Activated CD8-positive, alpha-beta T cell treated with anti-CD3 and anti-CD28 coated beads, Interleukin-2, amount 10 ng/mL, durations not matched to agents 7 days and 5 days (primary cell): ENCODE results near the gene RASGRF1. TPM values are rescaled to one million over a fixed set of nuclear protein-coding genes. Genes with fewer than 3 reads are reported as not detected.

Experiments
- ATAC-seq: fragments of 150-1000 bp; cut with Tn5 transposase; one replicate; pipeline ENCODE4 v1.10.0; 2021; ENCODE audit warnings: moderate library complexity
- CTCF ChIA-PET: fragments of 350-600 bp; sonication (Branson Sonifier 250); formaldehyde crosslinking; loops from one replicate; lab custom pipeline; 2021; ENCODE audit warnings: antibody characterized with exemption; lab: Charles Lee
- POLR2A ChIA-PET: fragments of 350-600 bp; sonication (Branson Sonifier 250); formaldehyde crosslinking; loops from one replicate; lab custom pipeline; 2021; ENCODE audit warnings: antibody characterized with exemption; lab: Charles Lee
- DNase-seq: peaks from one replicate; pipeline ENCODE4 v3.0.0-alpha.2; 2020
- H3K27ac Mint-ChIP-seq: one replicate; pipeline ENCODE4 v1.8.0; 2021; ENCODE audit warnings: mild to moderate bottlenecking, mixed read lengths
- H3K27me3 Mint-ChIP-seq: one replicate; pipeline ENCODE4 v1.8.0; 2021; ENCODE audit warnings: low read depth, mixed read lengths
- H3K36me3 Mint-ChIP-seq: one replicate; pipeline ENCODE4 v1.8.0; 2021; ENCODE audit warnings: low read depth, mixed read lengths
- H3K4me1 Mint-ChIP-seq: one replicate; pipeline ENCODE4 v1.8.0; 2021; ENCODE audit warnings: low read depth, mixed read lengths
- H3K4me3 Mint-ChIP-seq: one replicate; pipeline ENCODE4 v1.8.0; 2021; ENCODE audit warnings: mild to moderate bottlenecking, mixed read lengths
- H3K9me3 Mint-ChIP-seq: one replicate; pipeline ENCODE4 v1.8.0; 2022; ENCODE audit warnings: mixed read lengths; ENCODE audit not compliant: insufficient read depth
- total RNA-seq, 2 experiments: library from RNA; stranded (reverse); gene quantifications; one replicate each; pipeline ENCODE4 v1.2.3, GENCODE V29; 2021

RASGRF1 gene
- total RNA-seq, 2 experiments from 2014 or later: not detected

DNA sequence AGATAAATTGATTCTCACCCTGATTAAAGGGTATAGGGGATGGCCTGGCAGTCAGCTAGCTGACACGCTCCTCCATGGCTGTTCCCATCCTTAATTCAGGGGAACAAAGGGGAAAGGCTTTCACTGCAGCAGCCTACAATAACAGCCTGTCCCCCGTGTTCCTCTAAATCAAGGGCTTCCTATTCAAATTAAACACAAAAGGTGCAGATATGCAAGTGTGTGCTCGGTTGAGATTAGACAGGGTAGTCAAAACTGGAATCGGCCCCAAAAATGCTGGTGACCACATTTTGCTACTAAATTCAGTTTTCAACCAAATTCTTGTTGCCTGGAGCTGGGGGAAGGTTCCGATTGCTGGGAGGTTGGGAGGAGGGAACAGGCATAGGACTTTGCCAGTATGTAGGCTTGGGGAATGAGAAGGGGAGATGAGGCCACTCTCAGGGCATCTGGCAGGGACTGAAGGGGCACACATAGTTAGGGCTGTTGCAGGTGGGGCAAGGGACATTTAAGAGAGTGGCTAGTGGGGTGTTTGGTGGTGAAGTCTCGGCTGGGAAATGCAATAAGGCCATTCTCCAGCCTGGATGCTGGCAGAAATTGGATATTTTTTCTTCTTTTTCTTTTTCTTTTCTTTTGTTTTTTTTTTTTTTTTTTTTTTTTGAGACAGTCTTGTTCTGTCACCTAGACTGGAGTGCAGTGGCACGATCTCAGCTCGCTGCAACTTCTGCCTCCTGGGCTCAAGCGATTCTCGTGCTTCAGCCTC lies 112.8 kb downstream of the RASGRF1 start:
- H3K27me3 Mint-ChIP-seq: peaks cover 3% of the 10 kb centered on the region
- no peak overlapping the region for H3K4me3 Mint-ChIP-seq
- H3K4me1 Mint-ChIP-seq: peaks cover 8% of the 10 kb centered on the region
- DNase-seq (no peak), ATAC-seq (no peak)
- H3K27ac Mint-ChIP-seq: no peak overlapping the region
- ChIA-PET POLR2A (no interaction called here), CTCF (interaction anchor here (0.9 to 6.5 kb wide), 4 partner anchors 18 to 69 kb away, joined by 3 to 45 read pairs (median 5); no protein-coding TSS in a partner anchor)
- no peaks in the 10 kb centered on the region for H3K36me3 Mint-ChIP-seq
- H3K9me3 Mint-ChIP-seq: no peaks in the 10 kb centered on the region

DNA sequence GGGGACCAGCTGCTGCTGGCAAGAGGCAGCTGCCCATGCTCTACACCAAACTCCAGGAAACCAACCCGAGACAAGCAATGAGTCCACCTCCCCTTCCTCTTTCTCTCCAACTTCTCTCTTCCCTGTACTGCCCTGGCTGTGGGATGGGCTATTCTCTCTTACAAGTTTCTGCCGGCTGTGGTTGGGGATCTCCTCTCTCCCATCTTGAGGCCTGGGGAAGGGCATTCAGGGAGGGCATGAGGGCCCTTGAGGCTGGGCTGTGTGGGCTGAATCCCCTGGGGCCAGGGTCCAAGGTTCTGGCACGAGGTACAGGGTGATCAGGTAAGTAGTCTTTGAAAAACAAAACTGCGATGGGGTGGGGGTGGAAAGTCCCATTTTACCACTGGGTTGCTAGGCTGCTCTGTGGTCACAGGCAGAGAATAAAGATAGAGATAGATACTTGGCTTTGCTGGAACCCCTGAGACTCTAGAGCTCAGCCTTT lies 113.4 kb downstream of the RASGRF1 start:
- H3K27ac Mint-ChIP-seq: no peak overlapping the region
- no peaks in the 10 kb centered on the region for H3K9me3 Mint-ChIP-seq
- H3K4me3 Mint-ChIP-seq: no peak overlapping the region
- no peaks in the 10 kb centered on the region for H3K36me3 Mint-ChIP-seq
- no peak for ATAC-seq
- ChIA-PET CTCF (interaction anchor here (1.4 to 6.5 kb wide), 2 partner anchors 18 to 68 kb away, joined by 3 to 45 read pairs; no protein-coding TSS in a partner anchor), POLR2A (no interaction called here)
- H3K27me3 Mint-ChIP-seq: peaks cover 3% of the 10 kb centered on the region
- H3K4me1 Mint-ChIP-seq: peaks cover 8% of the 10 kb centered on the region
- no peak for DNase-seq

- CTCF ChIA-PET: interaction anchor here (1.4 to 6.5 kb wide), 2 partner anchors 19 to 68 kb away, joined by 3 to 45 read pairs; no protein-coding TSS in a partner anchor
- DNase-seq: no peak
- POLR2A ChIA-PET: no interaction called here
- peaks cover 8% of the 10 kb centered on the region for H3K4me1 Mint-ChIP-seq
- no peak overlapping the region for H3K27ac Mint-ChIP-seq
- H3K27me3 Mint-ChIP-seq: peaks cover 3% of the 10 kb centered on the region
- no peak for ATAC-seq
- no peak overlapping the region for H3K4me3 Mint-ChIP-seq
- no peaks in the 10 kb centered on the region for H3K9me3 Mint-ChIP-seq
- no peaks in the 10 kb centered on the region for H3K36me3 Mint-ChIP-seq
These were observed 113.9 kb downstream of the RASGRF1 start for GRCh38 chr15:78976691-78977090.

DNA sequence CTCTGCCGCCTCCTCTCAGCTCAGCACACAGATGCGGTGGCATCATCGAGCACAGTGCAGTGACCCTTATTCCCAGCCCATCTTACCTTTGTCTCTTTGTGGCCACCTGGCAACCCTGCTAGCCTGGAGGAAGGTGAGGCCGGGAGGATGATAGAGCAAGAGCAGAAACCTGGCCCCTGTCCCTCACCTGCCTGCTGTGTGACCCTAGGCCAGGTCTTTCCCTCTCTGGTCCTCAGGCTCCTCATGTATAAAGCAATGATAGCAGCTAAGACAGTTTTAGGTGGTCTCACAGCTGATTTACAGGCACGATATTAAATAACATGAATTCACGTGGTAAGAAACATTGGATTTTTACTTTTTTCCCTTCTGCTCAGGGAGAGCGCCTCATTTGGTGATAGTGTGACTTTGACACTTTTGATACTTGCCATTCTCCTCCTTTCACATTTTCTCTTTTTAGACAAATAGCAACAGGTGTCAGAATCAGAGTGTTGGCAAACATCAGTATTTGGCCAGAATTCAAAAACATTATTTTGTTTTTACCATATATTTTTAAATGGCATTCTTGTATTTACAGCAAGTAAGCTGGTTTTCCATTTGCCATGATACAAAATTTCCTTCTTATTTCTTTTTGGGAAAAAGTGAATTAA lies 116.2 kb downstream of the RASGRF1 start:
- ATAC-seq: no peak
- ChIA-PET CTCF (no interaction called here), POLR2A (no interaction called here)

GRCh38 chr15:78969687-78970349 lies 120.8 kb downstream of the RASGRF1 start:
- ATAC-seq (no peak), DNase-seq (no peak)
- H3K4me1 Mint-ChIP-seq: no peaks in the 10 kb centered on the region
- no peak overlapping the region for H3K27ac Mint-ChIP-seq
- H3K27me3 Mint-ChIP-seq: peaks cover 5% of the 10 kb centered on the region
- ChIA-PET CTCF (no interaction called here), POLR2A (no interaction called here)
- no peaks in the 10 kb centered on the region for H3K9me3 Mint-ChIP-seq
- no peaks in the 10 kb centered on the region for H3K36me3 Mint-ChIP-seq
- no peak overlapping the region for H3K4me3 Mint-ChIP-seq

More for the DNA sequence above, 116.2 kb downstream of the RASGRF1 start:
- Mint-ChIP-seq H3K36me3 (no peaks in the 10 kb centered on the region), H3K9me3 (no peaks in the 10 kb centered on the region), H3K4me1 (peaks cover 6% of the 10 kb centered on the region), H3K27me3 (peaks cover 8% of the 10 kb centered on the region), H3K4me3 (no peak overlapping the region), H3K27ac (no peak overlapping the region)
- DNase-seq: no peak

GRCh38 chr15:78968539-78969271 lies 121.9 kb downstream of the RASGRF1 start:
- POLR2A ChIA-PET: no interaction called here
- DNase-seq (no peak), ATAC-seq (no peak)
- H3K27me3 Mint-ChIP-seq: peaks cover 5% of the 10 kb centered on the region
- no peak overlapping the region for H3K4me3 Mint-ChIP-seq
- CTCF ChIA-PET: interaction anchor here (0.8 to 1.3 kb wide), 2 partner anchors 11 to 62 kb away, joined by 3 read pairs; no protein-coding TSS in a partner anchor
- no peaks in the 10 kb centered on the region for H3K9me3 Mint-ChIP-seq
- H3K4me1 Mint-ChIP-seq: no peaks in the 10 kb centered on the region
- H3K27ac Mint-ChIP-seq: no peak overlapping the region
- no peaks in the 10 kb centered on the region for H3K36me3 Mint-ChIP-seq

DNA sequence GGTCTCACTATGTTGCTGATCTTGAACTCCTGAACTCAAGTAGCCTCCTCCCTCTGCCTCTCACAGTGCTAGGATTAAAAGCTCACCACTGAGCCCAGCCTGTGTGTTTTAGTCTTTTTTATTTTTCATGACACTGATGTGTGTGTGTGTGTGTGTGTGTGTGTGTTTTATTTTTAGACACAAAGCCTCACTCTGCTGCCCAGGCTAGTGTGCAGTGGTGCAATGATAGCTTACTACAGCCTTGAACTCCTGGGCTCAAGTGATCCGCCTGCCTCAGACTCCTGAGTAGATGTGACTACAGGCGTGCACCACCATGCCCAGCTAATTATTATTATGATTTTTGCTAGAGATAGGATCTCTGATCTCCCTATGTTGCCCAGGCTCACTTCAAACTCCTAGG lies 122.5 kb downstream of the RASGRF1 start:
- CTCF ChIA-PET: interaction anchor here (0.8 to 1.3 kb wide), 2 partner anchors 11 to 61 kb away, joined by 3 read pairs; no protein-coding TSS in a partner anchor
- DNase-seq (no peak), ATAC-seq (no peak)
- no peaks in the 10 kb centered on the region for H3K4me1 Mint-ChIP-seq
- no peak overlapping the region for H3K4me3 Mint-ChIP-seq
- no peaks in the 10 kb centered on the region for H3K36me3 Mint-ChIP-seq
- H3K27ac Mint-ChIP-seq: no peak overlapping the region
- H3K9me3 Mint-ChIP-seq: no peaks in the 10 kb centered on the region
- H3K27me3 Mint-ChIP-seq: peaks cover 5% of the 10 kb centered on the region
- POLR2A ChIA-PET: interaction anchor here (0.7 kb wide), 1 partner anchor 23 kb away, joined by 3 read pairs; no protein-coding TSS in a partner anchor

DNA sequence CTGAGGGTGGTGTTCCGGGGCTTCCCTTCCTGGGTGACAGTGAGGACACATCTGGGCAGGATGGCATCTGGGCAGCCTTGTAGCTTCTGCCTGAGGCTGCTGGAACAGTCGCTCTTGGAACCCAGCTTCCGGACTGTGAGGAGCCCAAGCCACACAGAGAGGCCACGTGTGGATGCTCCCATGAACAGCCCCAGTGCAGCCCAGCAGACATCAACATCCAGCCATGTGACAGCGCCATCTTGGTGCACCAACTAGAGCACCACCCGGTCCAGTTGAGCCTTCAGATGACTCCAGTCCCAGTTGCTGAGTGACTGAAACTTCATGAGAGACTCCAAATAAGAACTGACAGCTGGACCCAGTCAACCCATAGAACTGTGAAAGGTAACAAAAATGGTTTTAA lies 130.3 kb downstream of the RASGRF1 start:
- CTCF ChIA-PET: interaction anchor here (0.9 kb wide), 1 partner anchor 19 kb away, joined by 3 read pairs; no protein-coding TSS in a partner anchor
- POLR2A ChIA-PET: no interaction called here
- Mint-ChIP-seq H3K36me3 (no peaks in the 10 kb centered on the region), H3K4me3 (no peak overlapping the region), H3K9me3 (no peaks in the 10 kb centered on the region), H3K27me3 (no peaks in the 10 kb centered on the region), H3K27ac (no peak overlapping the region), H3K4me1 (no peaks in the 10 kb centered on the region)
- ATAC-seq (no peak), DNase-seq (no peak)

DNA sequence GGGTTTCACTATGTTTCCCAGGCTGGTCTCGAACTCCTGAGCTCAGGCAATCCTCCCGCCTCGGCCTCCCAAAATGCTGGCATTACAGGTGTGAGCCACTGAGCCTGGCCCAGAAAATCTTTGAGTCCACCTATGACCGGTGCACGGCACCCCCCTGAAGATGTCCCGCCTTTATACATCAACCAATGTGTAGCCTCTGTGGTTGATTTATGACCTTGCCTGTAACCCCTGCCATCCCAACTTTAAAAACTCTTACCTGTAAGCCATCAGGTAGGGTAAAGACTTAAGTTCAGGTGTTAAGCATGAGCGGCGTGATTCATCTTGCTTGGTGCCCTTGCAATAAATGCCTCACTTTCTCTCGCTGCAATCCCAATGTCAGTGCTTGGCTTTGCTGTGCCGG lies 131.2 kb downstream of the RASGRF1 start:
- Mint-ChIP-seq H3K4me3 (no peak overlapping the region), H3K36me3 (no peaks in the 10 kb centered on the region), H3K9me3 (no peaks in the 10 kb centered on the region), H3K4me1 (no peaks in the 10 kb centered on the region), H3K27me3 (no peaks in the 10 kb centered on the region), H3K27ac (no peak overlapping the region)
- ATAC-seq (no peak), DNase-seq (no peak)
- ChIA-PET POLR2A (no interaction called here), CTCF (no interaction called here)

- CTCF ChIA-PET: no interaction called here
- no peak for DNase-seq
- POLR2A ChIA-PET: no interaction called here
These were observed 133.0 kb downstream of the RASGRF1 start for GRCh38 chr15:78957416-78958093.

DNA sequence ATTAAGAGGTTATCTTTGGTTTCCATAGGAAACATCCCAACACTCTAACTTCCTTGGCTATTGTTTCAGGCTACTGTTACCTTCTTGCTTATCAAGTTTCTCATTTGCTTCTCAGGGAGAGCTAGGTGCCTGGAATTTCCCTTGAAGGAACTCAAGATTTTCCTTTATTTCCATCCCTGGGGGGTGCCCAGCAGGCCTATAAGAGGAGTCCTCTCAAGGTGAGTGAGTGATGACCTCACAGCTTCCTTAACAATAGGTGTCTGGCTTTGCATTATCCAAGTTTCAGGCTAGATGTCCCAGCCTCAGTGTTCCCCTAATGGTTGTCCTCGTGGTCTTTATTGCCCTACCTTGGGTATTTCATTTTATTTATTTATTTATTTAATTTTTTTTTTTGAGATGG lies 133.6 kb downstream of the RASGRF1 start:
- Mint-ChIP-seq H3K9me3 (no peaks in the 10 kb centered on the region), H3K27me3 (peaks cover 10% of the 10 kb centered on the region), H3K27ac (no peak overlapping the region), H3K4me3 (no peak overlapping the region), H3K4me1 (no peaks in the 10 kb centered on the region), H3K36me3 (no peaks in the 10 kb centered on the region)
- no peak for ATAC-seq
- POLR2A ChIA-PET: no interaction called here
- CTCF ChIA-PET: no interaction called here
- no peak for DNase-seq

More at GRCh38 chr15:78957416-78958093, 133.0 kb downstream of the RASGRF1 start:
- Mint-ChIP-seq H3K27ac (no peak overlapping the region), H3K4me3 (no peak overlapping the region), H3K27me3 (peaks cover 9% of the 10 kb centered on the region), H3K4me1 (no peaks in the 10 kb centered on the region), H3K36me3 (no peaks in the 10 kb centered on the region), H3K9me3 (no peaks in the 10 kb centered on the region)
- no peak for ATAC-seq
